ENCODE measurements around the gene MICA. TPM values are rescaled to one million over a fixed set of nuclear protein-coding genes. Genes with fewer than 3 reads are reported as not detected.
A peak's percentile ranks its signal among the peaks of the same experiment; 100 is the strongest.
"Not testable (repeated sequence)": the region's sequence is repeated elsewhere in the genome, so short reads cannot be mapped to it uniquely, and the experiment has no call there.

MICA gene
- total and polyA plus RNA-seq, 2 donors: 5.6 to 9.4 TPM

GRCh38 chr6:31399589-31400466, 3.6 kb upstream of the MICA start:
- WGBS: under 1% methylated on average over 57 of the region's 57 CpGs
- H3K27me3 ChIP-seq (ENCODE audit: control insufficient read depth in 2 of 2, insufficient read depth in 1 of 2, low read length in 1 of 2): peaks cover 0 to 33% of the 10 kb centered on the region in 2 donors
- peaks cover 0 to 45% of the 10 kb centered on the region in 2 donors for H3K4me1 ChIP-seq (ENCODE audit: control insufficient read depth in 2 of 2, insufficient read depth in 2 of 2, low read length in 2 of 2)
- peak overlapping the region; percentile 58 to 83 for H3K27ac ChIP-seq (ENCODE audit: low read depth in 1 of 2, low read length in 1 of 2)
- no peaks in the 10 kb centered on the region for H3K36me3 ChIP-seq (ENCODE audit: control insufficient read depth in 2 of 2, insufficient read depth in 2 of 2, low read length in 1 of 2)
- H3K4me3 ChIP-seq (ENCODE audit: low read length in 2 of 2): peak overlapping the region; percentile 69 to 85
- peaks cover 0 to 11% of the 10 kb centered on the region in 2 donors for H3K9me3 ChIP-seq (ENCODE audit: control insufficient read depth in 2 of 2, insufficient read depth in 1 of 2, low read length in 1 of 2)
- DNase-seq (ENCODE audit: low read depth in 6 of 9, low spot score in 9 of 9): peak in 7 of 9 donors; percentile 32 to 76 (median 49)

- Histone ChIP-seq H3K4me1 (ENCODE audit: control insufficient read depth in 2 of 2, insufficient read depth in 2 of 2, low read length in 2 of 2) (peaks cover 0 to 45% of the 10 kb centered on the region in 2 donors), H3K27me3 (ENCODE audit: control insufficient read depth in 2 of 2, insufficient read depth in 1 of 2, low read length in 1 of 2) (peaks cover 0 to 33% of the 10 kb centered on the region in 2 donors), H3K9me3 (ENCODE audit: control insufficient read depth in 2 of 2, insufficient read depth in 1 of 2, low read length in 1 of 2) (peaks cover 0 to 11% of the 10 kb centered on the region in 2 donors), H3K36me3 (ENCODE audit: control insufficient read depth in 2 of 2, insufficient read depth in 2 of 2, low read length in 1 of 2) (no peaks in the 10 kb centered on the region), H3K4me3 (ENCODE audit: low read length in 2 of 2) (peak overlapping the region; percentile 69 to 85), H3K27ac (ENCODE audit: low read depth in 1 of 2, low read length in 1 of 2) (peak overlapping the region; percentile 58 to 83)
- 4% methylated on average over 30 of the region's 30 CpGs for WGBS
- peak in 6 of 9 donors; percentile 39 to 83 (median 46) for DNase-seq (ENCODE audit: low read depth in 6 of 9, low spot score in 9 of 9)
Measured at GRCh38 chr6:31400467-31401289, 2.7 kb upstream of the MICA start.

GRCh38 chr6:31401403-31401802, 2.0 kb upstream of the MICA start:
- 55% methylated on average over 4 of the region's 4 CpGs for WGBS
- Histone ChIP-seq H3K4me1 (ENCODE audit: control insufficient read depth in 2 of 2, insufficient read depth in 2 of 2, low read length in 2 of 2) (peaks cover 0 to 45% of the 10 kb centered on the region in 2 donors), H3K27ac (ENCODE audit: low read depth in 1 of 2, low read length in 1 of 2) (no peak overlapping the region), H3K27me3 (ENCODE audit: control insufficient read depth in 2 of 2, insufficient read depth in 1 of 2, low read length in 1 of 2) (peaks cover 0 to 33% of the 10 kb centered on the region in 2 donors), H3K9me3 (ENCODE audit: control insufficient read depth in 2 of 2, insufficient read depth in 1 of 2, low read length in 1 of 2) (peaks cover 0 to 11% of the 10 kb centered on the region in 2 donors), H3K36me3 (ENCODE audit: control insufficient read depth in 2 of 2, insufficient read depth in 2 of 2, low read length in 1 of 2) (no peaks in the 10 kb centered on the region), H3K4me3 (ENCODE audit: low read length in 2 of 2) (peak overlapping the region; percentile 69 to 85)
- DNase-seq (ENCODE audit: low read depth in 6 of 9, low spot score in 9 of 9): peak in 1 of 9 donors; percentile 19

GRCh38 chr6:31402324-31403282, 792 bp upstream of the MICA start:
- Histone ChIP-seq H3K9me3 (ENCODE audit: control insufficient read depth in 2 of 2, insufficient read depth in 1 of 2, low read length in 1 of 2) (peaks cover 0 to 11% of the 10 kb centered on the region in 2 donors), H3K27me3 (ENCODE audit: control insufficient read depth in 2 of 2, insufficient read depth in 1 of 2, low read length in 1 of 2) (peaks cover 0 to 33% of the 10 kb centered on the region in 2 donors), H3K36me3 (ENCODE audit: control insufficient read depth in 2 of 2, insufficient read depth in 2 of 2, low read length in 1 of 2) (no peaks in the 10 kb centered on the region), H3K27ac (ENCODE audit: low read depth in 1 of 2, low read length in 1 of 2) (peak overlapping the region in 1 of 2 donors; percentile 56), H3K4me3 (ENCODE audit: low read length in 2 of 2) (peak overlapping the region; percentile 55 to 62), H3K4me1 (ENCODE audit: control insufficient read depth in 2 of 2, insufficient read depth in 2 of 2, low read length in 2 of 2) (peaks cover 0 to 45% of the 10 kb centered on the region in 2 donors)
- peak in 2 of 9 donors; percentile 5 to 34 for DNase-seq (ENCODE audit: low read depth in 6 of 9, low spot score in 9 of 9)
- 6% methylated on average over 27 of the region's 27 CpGs for WGBS

GRCh38 chr6:31404061-31404364, 618 bp downstream of the MICA start:
- Histone ChIP-seq H3K4me1 (ENCODE audit: control insufficient read depth in 2 of 2, insufficient read depth in 2 of 2, low read length in 2 of 2) (peaks cover 0 to 45% of the 10 kb centered on the region in 2 donors), H3K4me3 (ENCODE audit: low read length in 2 of 2) (peak overlapping the region; percentile 55 to 62), H3K27me3 (ENCODE audit: control insufficient read depth in 2 of 2, insufficient read depth in 1 of 2, low read length in 1 of 2) (peaks cover 0 to 33% of the 10 kb centered on the region in 2 donors)
- not testable (repeated sequence) for DNase-seq (ENCODE audit: low read depth in 6 of 9, low spot score in 9 of 9); H3K9me3 ChIP-seq (ENCODE audit: control insufficient read depth in 2 of 2, insufficient read depth in 1 of 2, low read length in 1 of 2); H3K27ac ChIP-seq (ENCODE audit: low read depth in 1 of 2, low read length in 1 of 2); H3K36me3 ChIP-seq (ENCODE audit: control insufficient read depth in 2 of 2, insufficient read depth in 2 of 2, low read length in 1 of 2)
- WGBS: 43% methylated on average over 13 of the region's 13 CpGs

GRCh38 chr6:31405996-31406395, 2.6 kb downstream of the MICA start:
- H3K27me3 ChIP-seq (ENCODE audit: control insufficient read depth in 2 of 2, insufficient read depth in 1 of 2, low read length in 1 of 2): peaks cover 0 to 25% of the 10 kb centered on the region in 2 donors
- no peaks in the 10 kb centered on the region for H3K9me3 ChIP-seq (ENCODE audit: control insufficient read depth in 2 of 2, insufficient read depth in 1 of 2, low read length in 1 of 2)
- H3K4me3 ChIP-seq (ENCODE audit: low read length in 2 of 2): no peak overlapping the region
- H3K4me1 ChIP-seq (ENCODE audit: control insufficient read depth in 2 of 2, insufficient read depth in 2 of 2, low read length in 2 of 2): peaks cover 0 to 32% of the 10 kb centered on the region in 2 donors
- no peak overlapping the region for H3K27ac ChIP-seq (ENCODE audit: low read depth in 1 of 2, low read length in 1 of 2)
- peaks cover 2 to 4% of the 10 kb centered on the region in 2 donors for H3K36me3 ChIP-seq (ENCODE audit: control insufficient read depth in 2 of 2, insufficient read depth in 2 of 2, low read length in 1 of 2)
- WGBS: 88% methylated on average over 5 of the region's 5 CpGs
- no peak for DNase-seq (ENCODE audit: low read depth in 6 of 9, low spot score in 9 of 9)

- no peaks in the 10 kb centered on the region for H3K9me3 ChIP-seq (ENCODE audit: control insufficient read depth in 2 of 2, insufficient read depth in 1 of 2, low read length in 1 of 2)
- no peak for DNase-seq (ENCODE audit: low read depth in 6 of 9, low spot score in 9 of 9)
- H3K4me1 ChIP-seq (ENCODE audit: control insufficient read depth in 2 of 2, insufficient read depth in 2 of 2, low read length in 2 of 2): peaks cover 0 to 17% of the 10 kb centered on the region in 2 donors
- no peak overlapping the region for H3K4me3 ChIP-seq (ENCODE audit: low read length in 2 of 2)
- no peak overlapping the region for H3K27ac ChIP-seq (ENCODE audit: low read depth in 1 of 2, low read length in 1 of 2)
- peaks cover 18 to 19% of the 10 kb centered on the region in 2 donors for H3K36me3 ChIP-seq (ENCODE audit: control insufficient read depth in 2 of 2, insufficient read depth in 2 of 2, low read length in 1 of 2)
- H3K27me3 ChIP-seq (ENCODE audit: control insufficient read depth in 2 of 2, insufficient read depth in 1 of 2, low read length in 1 of 2): peaks cover 0 to 19% of the 10 kb centered on the region in 2 donors
Measured at GRCh38 chr6:31407699-31408098, 4.3 kb downstream of the MICA start.

GRCh38 chr6:31412506-31412905, 9.1 kb downstream of the MICA start:
- no peak overlapping the region for H3K4me3 ChIP-seq (ENCODE audit: low read length in 2 of 2)
- no peaks in the 10 kb centered on the region for H3K4me1 ChIP-seq (ENCODE audit: control insufficient read depth in 2 of 2, insufficient read depth in 2 of 2, low read length in 2 of 2)
- no peaks in the 10 kb centered on the region for H3K27me3 ChIP-seq (ENCODE audit: control insufficient read depth in 2 of 2, insufficient read depth in 1 of 2, low read length in 1 of 2)
- 96% methylated on average over 8 of the region's 8 CpGs for WGBS
- H3K27ac ChIP-seq (ENCODE audit: low read depth in 1 of 2, low read length in 1 of 2): no peak overlapping the region
- H3K9me3 ChIP-seq (ENCODE audit: control insufficient read depth in 2 of 2, insufficient read depth in 1 of 2, low read length in 1 of 2): no peaks in the 10 kb centered on the region
- DNase-seq (ENCODE audit: low read depth in 6 of 9, low spot score in 9 of 9): no peak
- peaks cover 39 to 42% of the 10 kb centered on the region in 2 donors for H3K36me3 ChIP-seq (ENCODE audit: control insufficient read depth in 2 of 2, insufficient read depth in 2 of 2, low read length in 1 of 2)

Data from thymus (tissue), 11 donors.